Muscle layer of colon (tissue), 2 donors: ENCODE measurements around the gene LAMB4.

ENCODE experiments used
- H3K27ac ChIP-seq: one replicate; pipeline ENCODE4 v1.7.0; 2013; ENCODE audit warnings: low read depth, mild to moderate bottlenecking, low read length, moderate library complexity
- H3K27me3 ChIP-seq, 2 donors: one replicate each; pipeline ENCODE4 v1.7.0; 2013; ENCODE audit warnings: low read length in 2 of 2, mild to moderate bottlenecking in 2 of 2; ENCODE audit not compliant: insufficient read depth in 2 of 2, control insufficient read depth in 1 of 2
- H3K36me3 ChIP-seq: one replicate; pipeline ENCODE4 v1.7.0; 2013; ENCODE audit warnings: mild to moderate bottlenecking, low read length; ENCODE audit not compliant: insufficient read depth
- H3K4me1 ChIP-seq: one replicate; pipeline ENCODE4 v1.7.0; 2013; ENCODE audit warnings: mild to moderate bottlenecking, low read length; ENCODE audit not compliant: insufficient read depth
- H3K4me3 ChIP-seq, 2 donors: one replicate each; pipeline ENCODE4 v1.7.0; 2013; ENCODE audit warnings: low read length in 2 of 2, low read depth in 1 of 2, mild to moderate bottlenecking in 1 of 2, moderate library complexity in 1 of 2
- H3K9ac ChIP-seq: one replicate; pipeline ENCODE4 v1.7.0; 2013; ENCODE audit warnings: low read length
- H3K9me3 ChIP-seq: one replicate; pipeline ENCODE4 v1.7.0; 2013; ENCODE audit warnings: mild to moderate bottlenecking, low read length
- donor health status: abdominal sarcoma.
- donor health status: Adenocarcinoma of cecum.

The LAMB4 gene

DNA sequence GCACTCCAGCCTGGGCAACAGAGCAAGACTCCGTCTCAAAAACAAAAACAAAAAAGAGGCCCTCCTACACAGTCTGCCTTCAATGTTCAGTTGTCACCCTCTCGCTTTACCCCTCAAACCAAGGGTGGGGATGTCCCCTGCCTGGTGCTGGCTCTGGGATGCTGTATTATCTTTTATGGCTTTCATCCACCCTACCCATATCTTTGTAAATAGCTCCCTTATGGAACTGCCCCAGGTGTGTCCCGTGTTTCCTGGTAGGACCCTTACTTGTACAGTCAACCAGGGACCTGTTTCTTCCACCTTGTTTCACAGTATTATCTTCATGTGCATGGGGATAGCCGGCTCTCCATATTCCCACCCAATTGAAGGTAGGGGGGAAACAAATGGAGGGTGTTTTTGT, 111.5 kb downstream of the LAMB4 start:
- H3K36me3 ChIP-seq: no peaks in the 10 kb centered on the region
- H3K4me1 ChIP-seq: peaks cover 37% of the 10 kb centered on the region
- H3K4me3 ChIP-seq: no peak overlapping the region
- no peaks in the 10 kb centered on the region for H3K27me3 ChIP-seq
- H3K9me3 ChIP-seq: no peaks in the 10 kb centered on the region
- H3K9ac ChIP-seq: no peak overlapping the region
- no peak overlapping the region for H3K27ac ChIP-seq

DNA sequence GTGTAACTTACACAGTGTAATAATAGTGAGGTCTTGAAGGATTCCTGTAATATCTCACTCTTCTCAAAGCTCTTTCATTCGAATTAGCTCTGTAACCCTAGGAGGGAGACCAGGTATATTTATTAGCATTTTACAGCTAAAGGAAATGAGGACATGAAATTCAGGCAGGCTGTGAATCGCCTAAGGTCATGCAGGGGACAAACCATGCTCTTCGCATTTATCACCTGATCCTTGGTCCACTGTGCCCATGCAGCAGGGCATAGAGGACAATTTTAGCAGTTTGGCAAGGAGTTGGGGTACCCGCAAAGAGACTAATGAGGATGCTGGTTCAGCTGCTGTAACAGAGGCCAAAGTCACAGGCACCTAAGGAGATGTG, 112.4 kb downstream of the LAMB4 start:
- Histone ChIP-seq H3K27ac (no peak overlapping the region), H3K4me3 (no peak overlapping the region), H3K9me3 (no peaks in the 10 kb centered on the region), H3K36me3 (no peaks in the 10 kb centered on the region), H3K4me1 (peaks cover 39% of the 10 kb centered on the region), H3K27me3 (no peaks in the 10 kb centered on the region), H3K9ac (no peak overlapping the region)

GRCh38 chr7:108016841-108017775, 113.1 kb downstream of the LAMB4 start:
- no peaks in the 10 kb centered on the region for H3K9me3 ChIP-seq
- no peaks in the 10 kb centered on the region for H3K27me3 ChIP-seq
- peaks cover 43% of the 10 kb centered on the region for H3K4me1 ChIP-seq
- no peak overlapping the region for H3K4me3 ChIP-seq
- no peak overlapping the region for H3K9ac ChIP-seq
- no peak overlapping the region for H3K27ac ChIP-seq
- no peaks in the 10 kb centered on the region for H3K36me3 ChIP-seq

DNA sequence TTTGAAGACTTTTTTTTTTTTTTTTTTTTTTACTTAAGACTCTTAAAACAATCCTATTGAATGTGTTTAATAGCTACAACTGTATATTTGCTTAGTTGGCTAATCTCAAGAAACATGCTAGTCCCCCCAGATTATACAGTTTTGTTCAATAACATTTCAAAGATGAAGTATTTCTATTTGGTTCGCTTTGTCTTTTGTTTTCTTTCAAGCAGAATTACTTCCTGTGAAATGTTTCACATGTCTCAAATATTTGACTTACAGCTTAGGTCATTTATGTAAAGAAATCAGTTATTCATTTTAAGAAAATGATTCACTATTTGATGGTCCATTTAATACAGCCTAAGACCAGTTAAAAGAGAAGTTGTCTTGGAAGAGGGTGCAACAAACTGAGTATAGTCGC, 114.4 kb downstream of the LAMB4 start:
- H3K27ac ChIP-seq: no peak overlapping the region
- H3K36me3 ChIP-seq: no peaks in the 10 kb centered on the region
- H3K4me3 ChIP-seq: no peak overlapping the region
- H3K4me1 ChIP-seq: peaks cover 47% of the 10 kb centered on the region
- H3K27me3 ChIP-seq: no peaks in the 10 kb centered on the region
- H3K9ac ChIP-seq: no peak overlapping the region
- H3K9me3 ChIP-seq: no peaks in the 10 kb centered on the region

DNA sequence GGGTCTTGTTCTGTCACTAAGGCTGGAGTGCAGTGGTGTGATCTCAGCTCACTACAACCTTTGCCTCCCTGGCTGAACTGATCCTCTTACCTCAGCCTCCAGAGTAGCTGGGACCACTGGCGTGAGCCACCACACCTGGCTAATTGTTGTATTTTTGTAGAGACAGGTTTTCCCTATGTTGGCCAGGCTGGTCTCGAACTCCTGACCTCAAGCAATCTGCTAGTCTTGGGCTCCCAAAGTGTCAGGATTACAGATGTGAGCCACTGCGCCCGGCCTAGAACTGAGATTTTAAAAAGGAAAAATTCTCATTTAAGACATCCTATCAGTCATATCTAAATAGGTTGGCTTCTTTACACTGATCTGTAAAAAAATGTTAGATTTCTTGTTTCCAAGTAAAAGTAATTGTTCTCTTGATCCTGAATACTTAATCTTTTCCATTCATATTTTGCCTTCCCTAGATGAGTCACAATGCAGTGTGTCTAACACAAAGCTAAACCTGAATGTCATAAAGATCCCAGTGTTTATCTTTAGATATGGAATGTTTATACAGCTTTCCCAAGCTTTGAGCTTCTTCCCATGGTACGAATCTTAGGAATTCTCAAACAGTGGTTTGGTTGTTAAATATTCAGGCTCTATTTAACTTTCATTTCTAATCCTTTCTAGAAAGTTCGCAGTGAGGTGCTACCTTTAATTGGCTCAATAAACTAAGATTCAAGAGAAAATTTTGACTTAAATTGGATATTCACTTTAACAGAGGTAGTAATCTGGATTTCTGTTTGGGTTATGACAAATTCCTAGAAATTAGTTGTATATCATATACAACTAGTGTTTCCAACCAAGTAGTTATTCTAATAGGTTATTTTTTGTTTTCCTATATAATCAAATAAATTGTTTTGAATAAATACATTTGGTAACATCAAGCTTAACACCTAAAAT, 115.1 kb downstream of the LAMB4 start:
- H3K4me1 ChIP-seq: peaks cover 51% of the 10 kb centered on the region
- no peaks in the 10 kb centered on the region for H3K27me3 ChIP-seq
- H3K9me3 ChIP-seq: no peaks in the 10 kb centered on the region
- no peak overlapping the region for H3K9ac ChIP-seq
- no peak overlapping the region for H3K4me3 ChIP-seq
- H3K27ac ChIP-seq: no peak overlapping the region
- H3K36me3 ChIP-seq: no peaks in the 10 kb centered on the region

DNA sequence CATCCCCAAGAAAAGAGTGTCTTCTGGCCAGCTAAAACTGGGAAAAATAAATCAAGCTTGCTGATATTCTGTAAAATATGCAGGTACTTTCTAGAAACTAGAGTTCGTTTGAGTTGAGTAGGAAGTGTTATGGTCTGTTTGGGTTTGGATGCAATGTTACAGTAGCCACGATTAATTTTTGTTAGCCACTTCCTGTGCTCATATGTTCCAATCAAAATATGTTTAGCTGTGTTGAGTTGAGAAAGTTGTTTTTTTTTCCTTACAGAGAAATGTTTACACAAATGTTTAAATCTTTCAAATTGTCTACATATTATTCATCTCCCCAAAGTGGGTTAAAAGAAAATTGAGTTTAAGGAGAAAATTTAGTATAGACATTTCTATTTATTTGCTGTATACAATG, 115.9 kb downstream of the LAMB4 start:
- Histone ChIP-seq H3K4me1 (peaks cover 51% of the 10 kb centered on the region), H3K27me3 (no peaks in the 10 kb centered on the region), H3K36me3 (no peaks in the 10 kb centered on the region), H3K4me3 (no peak overlapping the region), H3K9me3 (no peaks in the 10 kb centered on the region), H3K9ac (no peak overlapping the region), H3K27ac (no peak overlapping the region)

- Histone ChIP-seq H3K27me3 (no peaks in the 10 kb centered on the region), H3K27ac (no peak overlapping the region), H3K4me3 (no peak overlapping the region), H3K9ac (no peak overlapping the region), H3K36me3 (no peaks in the 10 kb centered on the region), H3K4me1 (peaks cover 51% of the 10 kb centered on the region), H3K9me3 (no peaks in the 10 kb centered on the region)
These were observed 117.4 kb downstream of the LAMB4 start for GRCh38 chr7:108012499-108013430.

DNA sequence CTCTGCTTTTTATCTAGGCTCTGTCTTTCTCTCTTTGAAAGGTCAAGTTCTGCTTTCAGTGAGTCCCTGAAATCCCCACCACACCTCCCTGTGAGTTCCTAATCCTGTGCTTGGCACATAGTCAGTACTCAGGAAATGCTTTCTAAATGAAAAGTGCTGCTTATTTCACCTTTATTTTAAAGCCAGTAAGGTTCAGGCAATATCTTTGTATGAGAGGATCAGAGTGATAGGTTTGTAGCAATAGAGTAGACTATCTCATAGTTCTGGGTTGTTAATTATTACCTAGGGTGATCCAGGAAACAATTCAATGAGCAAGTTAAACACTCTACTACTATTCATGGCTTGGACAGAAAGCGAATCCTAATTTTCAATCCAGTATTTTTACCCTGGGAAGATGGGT, 119.8 kb downstream of the LAMB4 start:
- H3K4me1 ChIP-seq: peaks cover 29% of the 10 kb centered on the region

GRCh38 chr7:108009873-108010272, 120.3 kb downstream of the LAMB4 start:
- Histone ChIP-seq H3K27ac (no peak overlapping the region), H3K27me3 (no peaks in the 10 kb centered on the region), H3K9ac (no peak overlapping the region)

More for the DNA sequence above, 119.8 kb downstream of the LAMB4 start:
- H3K27ac ChIP-seq: no peak overlapping the region
- H3K27me3 ChIP-seq: no peaks in the 10 kb centered on the region
- no peaks in the 10 kb centered on the region for H3K36me3 ChIP-seq
- no peak overlapping the region for H3K9ac ChIP-seq
- no peaks in the 10 kb centered on the region for H3K9me3 ChIP-seq
- H3K4me3 ChIP-seq: no peak overlapping the region

DNA sequence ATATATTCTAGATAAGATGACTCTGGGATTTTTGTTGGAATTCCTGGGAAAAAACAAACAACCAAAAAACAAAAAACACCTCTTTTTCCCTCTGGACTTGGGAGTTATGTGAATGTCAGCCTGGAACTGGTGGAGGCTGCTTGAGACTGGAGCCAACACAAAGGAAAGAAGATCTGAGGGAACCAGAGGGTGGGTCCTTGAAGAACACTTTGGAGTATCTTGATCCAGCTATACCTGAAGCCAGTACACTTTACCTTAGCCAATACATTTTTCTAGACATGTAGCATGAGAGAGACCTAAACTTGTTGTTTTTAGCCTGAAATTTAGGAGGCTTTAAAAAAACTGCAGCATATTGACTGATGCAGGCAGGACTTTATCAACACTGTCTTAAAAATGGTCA, 121.3 kb downstream of the LAMB4 start:
- Histone ChIP-seq H3K4me1 (peaks cover 19% of the 10 kb centered on the region), H3K36me3 (no peaks in the 10 kb centered on the region), H3K27me3 (no peaks in the 10 kb centered on the region), H3K4me3 (no peak overlapping the region), H3K27ac (no peak overlapping the region), H3K9ac (no peak overlapping the region), H3K9me3 (no peaks in the 10 kb centered on the region)

More at GRCh38 chr7:108009873-108010272, 120.3 kb downstream of the LAMB4 start:
- no peaks in the 10 kb centered on the region for H3K9me3 ChIP-seq
- no peak overlapping the region for H3K4me3 ChIP-seq
- H3K4me1 ChIP-seq: peaks cover 24% of the 10 kb centered on the region
- no peaks in the 10 kb centered on the region for H3K36me3 ChIP-seq
